ENCODE measurements around the gene TMEM119. TPM values are rescaled to one million over a fixed set of nuclear protein-coding genes. Genes with fewer than 3 reads are reported as not detected.

Gene TMEM119
- total and polyA plus RNA-seq, 2 of the 4 experiments (the other 2 are of a cell fraction), result 8.1 to 9.2 TPM

DNA sequence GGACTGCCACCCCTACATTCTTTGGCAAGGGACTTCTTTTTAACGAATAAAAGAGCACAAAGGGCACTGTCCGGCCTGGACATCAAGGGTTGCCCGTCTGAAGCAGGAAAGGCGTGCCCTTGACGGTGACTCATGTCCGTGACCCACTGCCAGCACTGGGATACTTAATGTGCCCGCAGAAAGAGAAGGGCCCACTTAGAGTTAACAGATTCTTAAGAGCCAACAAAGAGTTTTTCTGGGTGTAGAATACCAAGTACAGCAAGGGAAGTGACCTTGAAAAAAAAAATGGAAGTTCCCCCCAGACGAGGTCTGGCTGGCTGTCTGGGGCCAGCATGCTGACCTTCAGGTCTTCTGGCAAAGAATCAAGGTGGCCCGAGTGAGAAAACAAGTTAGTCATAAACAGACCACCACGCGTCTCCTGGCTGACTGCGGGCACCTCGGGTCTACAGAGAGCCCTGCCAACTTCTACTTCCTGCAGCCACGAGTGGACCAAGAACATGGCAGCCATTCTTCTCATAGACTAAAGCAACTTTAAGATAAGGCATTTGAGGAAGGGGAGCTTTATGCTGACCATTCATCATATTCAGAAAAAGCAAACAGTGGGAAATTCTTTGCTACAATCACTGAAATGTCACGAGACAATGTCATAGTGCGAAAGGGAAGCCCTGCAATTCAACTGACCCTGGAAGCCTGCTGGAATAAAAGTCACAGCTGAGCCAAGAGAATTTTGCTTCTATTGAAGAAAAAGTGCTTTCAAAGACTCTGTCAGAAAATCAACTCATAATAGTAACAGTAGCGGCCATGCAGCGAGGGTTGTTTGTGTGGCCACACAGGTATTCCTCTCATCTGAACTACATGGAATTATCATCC, 46.3 kb upstream of the TMEM119 start:
- Histone ChIP-seq H4K8ac (ENCODE audit: low read depth in 2 of 2, low read length in 2 of 2) (no peak overlapping the region), H3K4me3 (ENCODE audit: insufficient read depth, low read depth, low read length) (no peak overlapping the region), H3K27ac (ENCODE audit: insufficient read depth, low read length) (peak overlapping the region; percentile 22; the same call in 1 of the 2 replicates), H2BK15ac (ENCODE audit: low read depth, low read length) (no peak overlapping the region), H3K9me1 (ENCODE audit: insufficient read depth, low read length) (peaks cover 43% of the 10 kb centered on the region), H3K27me3 (ENCODE audit: control insufficient read depth, insufficient read depth, low read length) (no peaks in the 10 kb centered on the region), H3K4me1 (ENCODE audit: control insufficient read depth, insufficient read depth, low read length) (peaks cover 30% of the 10 kb centered on the region), H3K36me3 (ENCODE audit: control insufficient read depth, insufficient read depth, low read length) (peaks cover 50% of the 10 kb centered on the region), H2AK9ac (replicated peaks; ENCODE audit: low read depth, low read length, poor library complexity) (peak overlapping the region; percentile 26), H2BK20ac (ENCODE audit: low read depth, low read length) (no peak overlapping the region), H2AK5ac (ENCODE audit: low read depth, low read length) (no peak overlapping the region), H4K5ac (ENCODE audit: low read depth, low read length) (no peak overlapping the region), H2BK5ac (ENCODE audit: low read depth, low read length, poor library complexity, severe bottlenecking) (no peak overlapping the region), H4K20me1 (ENCODE audit: insufficient read depth, low read length) (peaks cover 43% of the 10 kb centered on the region), H3K23ac (ENCODE audit: low read depth, low read length) (no peak overlapping the region), H2BK120ac (ENCODE audit: low read depth, low read length) (no peak overlapping the region), H3K18ac (ENCODE audit: low read depth, low read length) (no peak overlapping the region), H2AFZ (replicated peaks; ENCODE audit: low read length, poor library complexity) (no peak overlapping the region), H3K79me1 (ENCODE audit: low read depth in 1 of 2, low read length in 2 of 2) (peaks cover 48 to 88% of the 10 kb centered on the region in 2 experiments), H3K14ac (replicated peaks; ENCODE audit: low read depth, low read length) (no peak overlapping the region; the same call in 1 of the 2 replicates), H3K4ac (ENCODE audit: low read depth, low read length) (0 out of 2 replicates have a peak overlapping the region, but pooled peaks have one; percentile 5), H3K4me2 (ENCODE audit: low read depth, low read length) (no peak overlapping the region), H3K56ac (ENCODE audit: extremely low read depth, insufficient read depth, low read length) (no peak overlapping the region), H4K91ac (ENCODE audit: insufficient read depth, low read depth, low read length) (no peak overlapping the region), H3K9me3 (ENCODE audit: control insufficient read depth, insufficient read depth, low read length) (no peaks in the 10 kb centered on the region), H3K9ac (ENCODE audit: low read depth, low read length) (no peak overlapping the region)
- DNase-seq (no peak), ATAC-seq (ENCODE audit: low read depth) (no peak)
- ChIA-PET POLR2A (ENCODE audit: unreplicated experiment) (no interaction called here), CTCF (no interaction called here)
- intact Hi-C loops (cut with micrococcal nuclease), result no loop called here
- in situ Hi-C loops (cut with MboI; ENCODE audit: low sequenced_read_pairs), result loop anchor here (10.0 to 25.0 kb wide), 2 partner anchors 291 to 443 kb away; partner anchors contain the start of genes ALKBH2 and UNG
- BruUV-seq (replicated peaks), result no TSS peak
- TF ChIP-seq ELK1 (IDR thresholded peaks at IDR 0.05; ENCODE audit: borderline replicate concordance, low read depth, low read length), result no peak
- TF ChIP-seq CHD1 (IDR thresholded peaks at IDR 0.05; ENCODE audit: low read depth, low read length), result no peak
- no peak for TF ChIP-seq NFE2L2 (IDR thresholded peaks at IDR 0.05; ENCODE audit: low read depth, low read length)
- no peak for TF ChIP-seq RFX5 (IDR thresholded peaks at IDR 0.05; ENCODE audit: low read depth, low read length)
- no peak for TF ChIP-seq RAD21 (IDR thresholded peaks at IDR 0.05; ENCODE audit: low read length)
- no peak for TF ChIP-seq MXI1 (IDR thresholded peaks at IDR 0.05; ENCODE audit: borderline replicate concordance, low read depth, low read length)
- TF ChIP-seq MAZ (IDR thresholded peaks at IDR 0.05; ENCODE audit: borderline replicate concordance, low read depth, low read length), result no peak
- TF ChIP-seq POLR2A (IDR thresholded peaks at IDR 0.05; ENCODE audit: low read depth, low read length), result no peak
- 64% methylated on average over 7 of the region's 18 CpGs; no CpG with 5 or more reads in 1 of the 2 experiments for WGBS, 2 experiments (ENCODE audit: extremely low coverage in 2 of 2, insufficient read length in 1 of 2)
- dilution Hi-C loops (cut with HindIII; ENCODE audit: low sequenced_read_pairs, unreplicated experiment), result no loop called here

Measured in IMR-90 (cell line).